OCI-M1 (cell line): ENCODE results near the gene CES3.

ENCODE experiments used
- DNase-seq: peaks from one replicate; lab custom pipeline; 2025; lab: John Stamatoyannopoulos, UW

CES3 gene

GRCh38 chr16:66961065-66961744, at the start of gene CES3:
Gene CES3 (plus strand): TSS chr16:66961266. CDS start chr16:66961308, 42 bp downstream.
- peak; percentile 93 for DNase-seq

DNA sequence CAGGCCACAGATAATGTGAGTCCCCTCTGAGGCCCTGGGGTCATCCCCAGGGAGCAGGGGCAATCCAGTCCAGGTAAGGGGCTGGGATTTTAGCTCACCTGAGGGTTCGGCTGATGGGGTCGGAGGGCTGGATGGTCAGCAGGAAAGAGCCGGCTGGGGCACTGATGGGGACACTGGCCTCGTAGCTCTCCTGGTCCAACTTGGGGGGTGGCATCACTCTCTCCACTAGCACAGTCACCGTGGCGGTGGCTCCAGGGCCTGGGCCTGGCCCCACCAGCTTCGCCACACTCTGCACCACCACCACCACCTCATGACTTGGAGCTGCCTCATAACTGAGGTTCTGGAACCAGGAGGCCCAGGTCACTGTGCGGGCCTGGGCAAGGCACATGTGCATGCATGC, 49.3 kb upstream of the CES3 start:
- no peak for DNase-seq

DNA sequence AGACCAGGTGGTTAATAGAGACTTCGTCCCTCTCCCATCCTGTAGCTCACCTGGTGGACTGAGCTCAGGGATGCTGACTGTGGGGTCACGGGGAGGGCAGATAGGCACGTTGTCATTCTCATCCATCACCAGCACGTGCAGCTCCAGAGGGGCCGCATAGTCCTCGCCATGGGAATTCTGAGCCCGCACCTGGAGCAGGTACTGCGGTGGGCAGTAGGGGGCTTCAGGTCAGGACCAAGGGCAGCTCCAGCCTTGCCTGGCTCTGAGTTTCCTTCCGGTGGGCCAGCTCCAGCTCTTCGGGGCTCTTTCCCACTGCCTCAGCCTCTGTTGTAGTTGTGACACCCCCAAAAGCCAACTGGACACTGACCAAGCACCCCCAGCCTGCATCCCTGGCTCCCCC, 48.0 kb upstream of the CES3 start:
- DNase-seq: no peak

- DNase-seq: no peak
Observed at GRCh38 chr16:66913711-66914110, 47.4 kb upstream of the CES3 start.

DNA sequence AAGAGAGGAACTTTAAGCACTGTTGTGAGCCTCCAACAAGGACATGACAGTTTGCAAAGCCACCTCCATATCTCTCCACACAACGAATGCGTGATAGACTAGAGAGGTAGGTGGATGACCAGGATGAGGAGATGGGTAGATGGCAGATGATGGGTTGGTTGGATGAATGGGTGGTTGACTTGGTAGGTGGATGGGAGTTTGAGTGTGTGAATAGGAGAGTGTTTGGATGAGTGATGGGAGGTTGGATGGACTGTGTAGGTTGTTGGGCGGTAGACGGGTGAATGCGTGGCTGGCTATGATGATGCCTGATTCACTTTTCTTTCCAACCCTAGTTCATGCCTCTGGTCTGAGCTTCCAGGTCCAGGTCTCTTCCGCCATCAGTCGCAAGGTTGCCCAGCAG, 46.5 kb upstream of the CES3 start:
- DNase-seq: no peak

DNA sequence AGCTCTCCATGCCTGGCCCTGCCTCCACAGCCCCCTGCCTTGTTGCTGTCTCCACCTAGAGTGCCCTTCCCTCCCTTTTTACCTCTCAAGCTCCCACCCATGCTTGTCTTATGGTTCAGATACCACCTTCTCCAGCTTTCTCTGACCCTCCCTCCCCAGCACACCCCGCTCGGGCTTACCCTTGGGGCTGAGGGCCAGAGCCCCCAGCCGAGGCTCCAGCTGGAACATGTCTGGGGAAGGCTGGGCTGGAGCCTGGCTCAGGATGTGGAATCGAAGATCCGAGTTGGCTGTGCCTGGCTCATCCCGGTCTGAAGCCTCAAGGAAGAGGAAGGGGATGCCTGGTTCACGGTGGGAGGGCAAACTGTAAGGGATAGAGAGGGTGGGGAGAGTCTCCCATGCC, 46.0 kb upstream of the CES3 start:
- no peak for DNase-seq

- no peak for DNase-seq
Observed at GRCh38 chr16:66916518-66916917, 44.5 kb upstream of the CES3 start.

GRCh38 chr16:66917741-66918140, 43.3 kb upstream of the CES3 start:
- DNase-seq: no peak

DNA sequence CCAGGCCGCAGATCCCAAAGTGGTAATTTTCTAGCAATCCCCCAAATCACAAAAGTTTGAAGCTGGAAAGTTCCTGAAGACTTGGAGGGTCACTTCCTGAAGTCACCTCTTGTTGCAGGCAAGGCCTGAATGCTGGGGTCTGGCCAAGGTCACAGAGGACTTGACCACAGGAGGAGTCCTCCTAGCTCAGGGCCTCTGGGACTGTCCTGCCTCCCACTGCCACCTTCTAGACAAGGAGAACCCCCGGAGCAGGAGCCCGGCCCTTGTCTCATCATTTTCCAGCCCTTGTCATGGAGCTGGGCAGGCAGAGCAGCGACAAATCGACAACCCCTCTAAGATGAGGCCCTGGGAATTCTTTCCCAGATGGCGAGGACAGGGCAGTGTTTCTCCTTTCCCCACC, 42.7 kb upstream of the CES3 start:
- no peak for DNase-seq

GRCh38 chr16:66918803-66919568, 42.1 kb upstream of the CES3 start, which contains the start of gene CDH16:
Gene CDH16 (minus strand): TSS chr16:66918885. CDS start chr16:66918065, 820 bp downstream.
- DNase-seq: no peak

DNA sequence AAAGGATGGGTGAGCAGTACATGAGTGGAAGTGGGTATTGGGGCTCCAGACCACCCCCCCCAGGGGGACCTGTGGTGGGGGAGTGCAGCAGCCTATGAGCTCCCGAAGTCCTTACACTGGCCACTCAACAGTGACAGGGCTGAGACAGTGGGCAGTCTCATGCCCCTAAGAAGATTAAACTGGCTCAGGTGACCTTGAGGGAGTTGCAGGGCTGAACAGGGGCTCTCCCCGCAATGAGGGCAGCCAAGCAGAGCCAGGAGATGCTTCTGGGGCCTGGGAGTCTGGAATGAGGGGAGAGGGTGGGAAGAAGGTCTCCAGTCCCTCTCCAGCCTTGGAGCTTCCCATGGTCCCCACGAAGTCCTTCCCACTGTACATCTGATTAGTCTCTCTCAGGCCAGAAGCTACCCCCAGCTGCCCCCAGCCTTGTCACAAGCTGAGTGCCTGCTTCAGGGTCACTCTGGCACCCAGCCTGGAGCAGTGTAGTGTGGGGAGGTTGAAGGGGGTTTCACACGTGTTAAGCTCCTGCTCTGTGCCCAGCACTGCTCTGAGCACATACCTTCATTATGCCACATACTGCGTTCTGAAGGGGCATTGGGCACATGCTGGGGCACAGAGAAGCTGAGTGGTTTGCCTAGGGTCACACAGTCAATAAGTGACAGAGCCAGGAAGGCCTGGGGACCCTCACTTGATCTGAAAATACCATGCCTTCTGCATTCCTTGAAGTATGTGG, 41.3 kb upstream of the CES3 start:
- DNase-seq: no peak

- DNase-seq: no peak
Observed at GRCh38 chr16:66920299-66920590, 40.8 kb upstream of the CES3 start.

GRCh38 chr16:66920924-66921680, 40.0 kb upstream of the CES3 start:
- no peak for DNase-seq

DNA sequence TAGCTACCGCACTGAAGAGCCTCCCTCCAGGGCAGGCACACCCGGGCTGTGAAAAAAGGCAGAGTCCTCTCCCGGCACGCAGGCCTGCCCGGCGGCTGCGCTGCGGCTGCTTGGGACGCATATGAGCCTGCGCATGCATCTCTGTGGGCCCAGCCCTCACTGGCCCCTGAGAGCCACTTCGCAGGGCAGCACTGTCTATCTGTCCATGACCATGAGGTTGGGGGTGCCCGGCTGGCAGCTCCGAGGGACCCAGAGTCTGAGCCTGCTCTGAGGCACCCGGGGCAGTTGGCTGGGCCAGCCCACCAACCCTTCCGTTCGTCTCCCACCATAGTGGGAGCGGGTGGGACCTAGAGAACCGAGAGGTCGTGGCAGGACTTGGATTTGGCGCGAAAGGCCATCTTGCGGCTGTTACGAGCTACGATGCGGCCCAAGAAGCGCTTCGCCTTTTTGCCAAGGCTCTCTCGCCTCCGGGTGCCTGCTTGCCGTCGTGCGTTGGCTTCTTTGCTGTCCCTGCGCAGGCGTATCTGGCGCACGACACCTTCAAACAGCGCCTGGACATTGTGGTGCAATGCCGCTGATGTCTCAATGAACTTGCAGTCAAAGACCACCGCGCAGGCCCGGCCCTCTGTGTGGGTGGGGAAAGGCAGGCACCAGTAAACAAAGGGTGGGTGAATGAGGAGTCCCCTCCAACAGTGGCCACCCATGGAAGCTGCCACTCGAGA, 39.2 kb upstream of the CES3 start:
- no peak for DNase-seq

- DNase-seq: no peak
Observed at GRCh38 chr16:66923247-66923731, 37.8 kb upstream of the CES3 start.

DNA sequence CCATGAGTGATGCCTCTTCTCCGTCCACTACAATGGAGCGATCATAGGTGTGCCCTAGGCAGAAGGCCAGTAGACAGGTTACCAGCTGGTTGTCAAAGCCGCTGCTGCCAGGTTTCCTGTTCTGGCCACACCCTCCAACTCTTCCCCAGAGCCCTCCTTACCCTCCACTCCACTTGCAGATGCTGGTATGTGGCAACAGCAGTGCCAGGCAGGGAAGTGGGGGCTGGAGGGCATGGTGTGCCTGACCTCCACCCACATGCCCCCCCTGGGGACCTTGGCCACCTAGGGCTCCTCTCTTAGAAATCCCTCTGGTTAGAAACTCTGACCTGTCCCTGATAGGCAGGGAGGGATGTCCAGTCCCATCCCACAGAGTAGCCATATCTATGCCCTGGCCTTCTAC, 37.2 kb upstream of the CES3 start:
- no peak for DNase-seq

- DNase-seq: no peak
Observed at GRCh38 chr16:66924527-66925321, 36.3 kb upstream of the CES3 start.

GRCh38 chr16:66925322-66925840, 35.7 kb upstream of the CES3 start, which contains the start of gene RRAD:
Gene RRAD (minus strand): TSS chr16:66925535. CDS start chr16:66925179, 356 bp downstream.
- DNase-seq: no peak

- no peak for DNase-seq
Observed at GRCh38 chr16:66926171-66926947, 34.7 kb upstream of the CES3 start.
